Uterus (tissue), 2 donors: ENCODE results near the gene NUP93.
"Not testable (repeated sequence)": the region's sequence is repeated elsewhere in the genome, so short reads cannot be mapped to it uniquely, and the experiment has no call there.

Source experiments
- POLR2A ChIP-seq, 2 donors: fragments of 450-650 bp; IDR thresholded peaks; one replicate each; pipeline ENCODE4 v1.6.1; 2016; ENCODE audit warnings: antibody characterized with exemption in 2 of 2, mild to moderate bottlenecking in 1 of 2, moderate library complexity in 1 of 2
- TF ChIP-seq, protein P1 (sequence below), 4 experiments: fragments of 200-600 bp in 2 of 4; fragments of 450-650 bp in 2 of 4; sonication (generic) in 2 of 4; IDR thresholded peaks; one replicate each; pipeline ENCODE4 v1.5.1; 2016 to 2019; ENCODE audit warnings: antibody characterized with exemption in 4 of 4, mild to moderate bottlenecking in 2 of 4, moderate library complexity in 1 of 4

DNA sequence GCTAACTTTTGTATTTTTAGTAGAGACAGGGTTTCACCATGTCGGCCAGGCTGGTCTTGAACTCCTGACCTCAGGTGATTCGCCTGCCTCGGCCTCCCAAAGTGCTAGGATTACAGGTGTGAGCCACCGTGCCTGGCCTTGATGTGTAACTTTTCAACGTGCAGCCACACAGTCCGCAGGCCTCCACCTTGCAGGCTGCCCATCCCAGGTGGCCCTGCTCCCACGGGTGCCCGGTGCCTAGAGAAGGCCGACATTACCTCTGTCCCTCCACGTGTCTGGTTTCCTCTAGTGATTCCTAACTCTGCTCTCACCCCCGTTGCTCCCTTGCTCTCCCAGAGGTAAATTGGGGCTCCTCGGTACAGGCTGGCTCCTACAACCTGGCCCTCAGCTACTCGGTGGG lies 155.0 kb downstream of the NUP93 start:
- not testable (repeated sequence) for TF ChIP-seq POLR2A (IDR thresholded peaks at IDR 0.05)
- TF ChIP-seq, protein P1, sequence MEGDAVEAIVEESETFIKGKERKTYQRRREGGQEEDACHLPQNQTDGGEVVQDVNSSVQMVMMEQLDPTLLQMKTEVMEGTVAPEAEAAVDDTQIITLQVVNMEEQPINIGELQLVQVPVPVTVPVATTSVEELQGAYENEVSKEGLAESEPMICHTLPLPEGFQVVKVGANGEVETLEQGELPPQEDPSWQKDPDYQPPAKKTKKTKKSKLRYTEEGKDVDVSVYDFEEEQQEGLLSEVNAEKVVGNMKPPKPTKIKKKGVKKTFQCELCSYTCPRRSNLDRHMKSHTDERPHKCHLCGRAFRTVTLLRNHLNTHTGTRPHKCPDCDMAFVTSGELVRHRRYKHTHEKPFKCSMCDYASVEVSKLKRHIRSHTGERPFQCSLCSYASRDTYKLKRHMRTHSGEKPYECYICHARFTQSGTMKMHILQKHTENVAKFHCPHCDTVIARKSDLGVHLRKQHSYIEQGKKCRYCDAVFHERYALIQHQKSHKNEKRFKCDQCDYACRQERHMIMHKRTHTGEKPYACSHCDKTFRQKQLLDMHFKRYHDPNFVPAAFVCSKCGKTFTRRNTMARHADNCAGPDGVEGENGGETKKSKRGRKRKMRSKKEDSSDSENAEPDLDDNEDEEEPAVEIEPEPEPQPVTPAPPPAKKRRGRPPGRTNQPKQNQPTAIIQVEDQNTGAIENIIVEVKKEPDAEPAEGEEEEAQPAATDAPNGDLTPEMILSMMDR (IDR thresholded peaks at IDR 0.05) = not testable (repeated sequence)
